H1 (cell line): ENCODE results near the gene REPS1. TPM values are rescaled to one million over a fixed set of nuclear protein-coding genes. Genes with fewer than 3 reads are reported as not detected.

ENCODE experiments used
- ASH2L ChIP-seq: fragments of 200-600, 300-600 bp; sonication (generic); IDR thresholded peaks from one replicate; pipeline ENCODE4 v1.7.1; 2017; ENCODE audit warnings: low read length
- CEBPB ChIP-seq: IDR thresholded peaks from 2 replicates; pipeline ENCODE4 v1.6.1; 2012; ENCODE audit warnings: low read depth, low read length
- CHD1 ChIP-seq: IDR thresholded peaks from 2 replicates; pipeline ENCODE4 v1.6.1; 2012; ENCODE audit warnings: low read depth, low read length, improper control_type of control experiment
- CHD2 ChIP-seq: IDR thresholded peaks from 2 replicates; pipeline ENCODE4 v1.6.1; 2012; ENCODE audit warnings: low read length, improper control_type of control experiment
- CREB1 ChIP-seq: IDR thresholded peaks from 2 replicates; pipeline ENCODE4 v1.6.1; 2012; ENCODE audit warnings: inconsistent platforms
- CTBP2 ChIP-seq: IDR thresholded peaks from 2 replicates; pipeline ENCODE4 v1.7.0; 2011; ENCODE audit warnings: borderline replicate concordance, mild to moderate bottlenecking, moderate library complexity, mixed read lengths, low read length; ENCODE audit not compliant: insufficient read depth, insufficient read length
- EZH2 ChIP-seq: fragments of 200-600 bp; sonication (generic); IDR thresholded peaks from 2 replicates; pipeline ENCODE4 v1.7.1; 2012; ENCODE audit warnings: low read depth, mild to moderate bottlenecking, moderate library complexity, low read length, inconsistent platforms; ENCODE audit not compliant: severe bottlenecking
- HDAC2 ChIP-seq, 2 experiments: fragments of 300-600 bp in 1 of 2; sonication (generic) in 1 of 2; IDR thresholded peaks; 2 replicates each; pipeline ENCODE4 v1.6.1; 2011 to 2012; ENCODE audit warnings: low read depth in 2 of 2, low read length in 2 of 2, mild to moderate bottlenecking in 2 of 2, moderate library complexity in 2 of 2, borderline replicate concordance in 1 of 2, inconsistent platforms in 1 of 2
- JUN ChIP-seq: IDR thresholded peaks from 2 replicates; pipeline ENCODE4 v1.6.1; 2011; ENCODE audit warnings: low read depth, mild to moderate bottlenecking, improper control_type of control experiment, low read length
- KDM5A ChIP-seq: fragments of 200-600 bp; IDR thresholded peaks from 2 replicates; pipeline ENCODE4 v1.7.1; 2012; ENCODE audit warnings: mild to moderate bottlenecking, low read length, inconsistent platforms, mixed read lengths
- NANOG ChIP-seq: IDR thresholded peaks from 2 replicates; pipeline ENCODE4 v1.6.1; 2011; ENCODE audit warnings: low read length, low read depth, mild to moderate bottlenecking, inconsistent platforms; ENCODE audit not compliant: insufficient read depth, poor library complexity, severe bottlenecking
- NRF1 ChIP-seq: IDR thresholded peaks from 2 replicates; pipeline ENCODE4 v1.6.1; 2011; ENCODE audit warnings: mild to moderate bottlenecking, low read depth, low read length, improper control_type of control experiment
- POLR2AphosphoS5 ChIP-seq: IDR thresholded peaks from 2 replicates; pipeline ENCODE4 v1.6.1; 2011; ENCODE audit warnings: low read depth, low read length
- RAD21 ChIP-seq, 2 experiments: IDR thresholded peaks in 1 of 2; conservative IDR thresholded peaks in 1 of 2; 2 replicates each; pipeline ENCODE4 v1.6.1; 2011; ENCODE audit warnings: low read depth in 2 of 2, low read length in 2 of 2, improper control_type of control experiment in 1 of 2, inconsistent platforms in 1 of 2, mild to moderate bottlenecking in 1 of 2, moderate library complexity in 1 of 2
- SIN3A ChIP-seq, 2 experiments: IDR thresholded peaks in 1 of 2; conservative IDR thresholded peaks in 1 of 2; 2 replicates each; pipeline ENCODE4 v1.6.1; 2011 to 2012; ENCODE audit warnings: low read length in 2 of 2, improper control_type of control experiment in 1 of 2, low read depth in 1 of 2, mild to moderate bottlenecking in 1 of 2
- SP1 ChIP-seq: IDR thresholded peaks from 2 replicates; pipeline ENCODE4 v1.6.1; 2011; ENCODE audit warnings: low read depth, low read length
- SP2 ChIP-seq: IDR thresholded peaks from 2 replicates; pipeline ENCODE4 v1.6.1; 2012; ENCODE audit warnings: mild to moderate bottlenecking, low read length, inconsistent platforms
- SUZ12 ChIP-seq: fragments of 200-600 bp; sonication (generic); IDR thresholded peaks from 2 replicates; pipeline ENCODE4 v1.6.1; 2012; ENCODE audit warnings: mild to moderate bottlenecking, inconsistent platforms, low read length, moderate library complexity, mixed read lengths
- TAF1 ChIP-seq: IDR thresholded peaks from 2 replicates; pipeline ENCODE4 v1.6.1; 2011; ENCODE audit warnings: mild to moderate bottlenecking, low read depth, low read length
- TCF12 ChIP-seq: IDR thresholded peaks from 2 replicates; pipeline ENCODE4 v1.6.1; 2011; ENCODE audit warnings: low read depth, mild to moderate bottlenecking, low read length
- TEAD4 ChIP-seq: IDR thresholded peaks from 2 replicates; pipeline ENCODE4 v1.6.1; 2012; ENCODE audit warnings: low read depth, low read length, inconsistent platforms, mixed read lengths
- USF2 ChIP-seq: IDR thresholded peaks from 2 replicates; pipeline ENCODE4 v1.6.1; 2011; ENCODE audit warnings: low read length, improper control_type of control experiment
- YY1 ChIP-seq: IDR thresholded peaks from 2 replicates; pipeline ENCODE4 v1.6.1; 2011; ENCODE audit warnings: low read depth, mild to moderate bottlenecking, low read length
- polyA plus RNA-seq, 7 experiments: library from polyadenylated mRNA; depleted of rRNA in 3 of 7; stranded (reverse) in 5 of 7; unstranded in 2 of 7; fragments of >200 nt in 5 of 7; fragments of 200-250 nt in 2 of 7; gene quantifications; 1 replicate in 5 of 7; 2 replicates in 1 of 7; 4 replicates in 1 of 7; pipeline versions ENCODE4 v1.2.1 to v1.2.3, GENCODE V29; 2011 to 2013; ENCODE audit warnings: missing spikeins in 2 of 7, mixed read lengths in 2 of 7
- total RNA-seq: library from RNA; stranded (reverse); fragmentation: NEBNext Ultra II Directional; extraction: Animal tissue kit (Norgen Biotek cat#: 25700); gene quantifications from 2 replicates; pipeline ENCODE4 v1.2.1, GENCODE V29; 2021

REPS1 gene
- total and polyA plus RNA-seq, 2 of the 8 experiments (the other 6 are each of a cell fraction or from before 2014, with no cell fraction given): 52.1 to 68.9 TPM

- TF ChIP-seq CHD2: no peak; the same call in 1 of the 2 replicates
- peak; percentile 78 for TF ChIP-seq TAF1
- peak; percentile 10 for TF ChIP-seq POLR2AphosphoS5
- no peak for TF ChIP-seq EZH2
- TF ChIP-seq SP2: no peak
- TF ChIP-seq SUZ12: no peak
- no peak for TF ChIP-seq TEAD4
- peak; percentile 32 to 85; a peak in 3 of 4 replicates for TF ChIP-seq HDAC2 (IDR thresholded peaks at IDR 0.05; ENCODE audit: borderline replicate concordance in 1 of 2, low read depth in 2 of 2, low read length in 2 of 2)
- TF ChIP-seq ASH2L: peak; percentile 91
- no peak for TF ChIP-seq SP1
- no peak for TF ChIP-seq KDM5A
- no peak for TF ChIP-seq YY1
- no peak for TF ChIP-seq CREB1
- TF ChIP-seq CEBPB: no peak
- TF ChIP-seq NRF1: no peak
- TF ChIP-seq SIN3A (conservative IDR thresholded peaks at IDR 0.05 in 1 of 2, IDR thresholded peaks at IDR 0.05 in 1 of 2; ENCODE audit: low read depth in 1 of 2, low read length in 2 of 2): peak in 1 of 2 experiments; percentile 42; a peak in 2 of 4 replicates
- TF ChIP-seq NANOG: no peak
- no peak for TF ChIP-seq CHD1
- no peak for TF ChIP-seq JUN
- TF ChIP-seq RAD21 (IDR thresholded peaks at IDR 0.05 in 1 of 2, conservative IDR thresholded peaks at IDR 0.05 in 1 of 2; ENCODE audit: low read depth in 2 of 2, low read length in 2 of 2): no peak
- TF ChIP-seq USF2: peak; percentile 50; the same call in 1 of the 2 replicates
- TF ChIP-seq CTBP2: peak; percentile 48
- no peak for TF ChIP-seq TCF12
Measured at GRCh38 chr6:139028658-139029469, 40.8 kb upstream of the REPS1 start, which contains the start of gene ABRACL (continued).
